Measurements from ENCODE around the gene AKAP14. TPM values are rescaled to one million over a fixed set of nuclear protein-coding genes. Genes with fewer than 3 reads are reported as not detected.

The AKAP14 gene
- total RNA-seq, 4 donors from 2014 or later, result not detected

GRCh38 chrX:119870626-119871131 lies 25.0 kb upstream of the AKAP14 start:
- peak overlapping the region; percentile 90 to 97 (median 96) for H3K27ac ChIP-seq
- H3K9me3 ChIP-seq, result no peaks in the 10 kb centered on the region
- H3K4me3 ChIP-seq, result peak overlapping the region; percentile 24 to 71 (median 53)
- DNase-seq, result peak; percentile 29
- H3K27me3 ChIP-seq, result no peaks in the 10 kb centered on the region
- TF ChIP-seq POLR2AphosphoS5 (IDR thresholded peaks at IDR 0.05), result peak in 1 of 3 donors; percentile 9
- no peak for TF ChIP-seq POLR2A (IDR thresholded peaks at IDR 0.05)
- intact Hi-C loops (cut with DNase I; ENCODE audit: low total_unique reads), result no loop called here
- H3K4me1 ChIP-seq, result peaks cover 0 to 24% (median 4%) of the 10 kb centered on the region in 4 donors
- in situ Hi-C loops (cut with MboI; ENCODE audit: low pct_ligation_motif_present in 1 of 4, low pct_unique_long_range_greater_than_20kb in 1 of 4, low sequenced_read_pairs in 3 of 4), result no loop called here
- 38% methylated on average over 25 of the region's 25 CpGs; no CpG with 5 or more reads in 1 of the 2 donors for WGBS, 2 donors (ENCODE audit: low coverage in 1 of 2)
- no peaks in the 10 kb centered on the region for H3K36me3 ChIP-seq

- WGBS, 2 donors (ENCODE audit: low coverage in 1 of 2), result 45% methylated on average over 26 of the region's 26 CpGs; no CpG with 5 or more reads in 1 of the 2 donors
- Histone ChIP-seq H3K27ac (peak overlapping the region; percentile 90 to 97 (median 96)), H3K4me1 (peaks cover 0 to 24% (median 4%) of the 10 kb centered on the region in 4 donors), H3K4me3 (peak overlapping the region; percentile 24 to 71 (median 53)), H3K27me3 (no peaks in the 10 kb centered on the region), H3K9me3 (no peaks in the 10 kb centered on the region), H3K36me3 (no peaks in the 10 kb centered on the region)
- in situ Hi-C loops (cut with MboI; ENCODE audit: low pct_ligation_motif_present in 1 of 4, low pct_unique_long_range_greater_than_20kb in 1 of 4, low sequenced_read_pairs in 3 of 4) (no loop called here), intact Hi-C loops (cut with DNase I; ENCODE audit: low total_unique reads) (no loop called here)
- no peak for TF ChIP-seq CTCF (IDR thresholded peaks at IDR 0.05)
- TF ChIP-seq EP300 (IDR thresholded peaks at IDR 0.05; ENCODE audit: low read depth), result no peak
- no peak for TF ChIP-seq POLR2AphosphoS5 (IDR thresholded peaks at IDR 0.05)
- no peak for TF ChIP-seq POLR2A (IDR thresholded peaks at IDR 0.05)
- no peak for DNase-seq
Observed at GRCh38 chrX:119871245-119871598, 24.5 kb upstream of the AKAP14 start.

GRCh38 chrX:119871599-119872395 lies 23.9 kb upstream of the AKAP14 start, which contains the start of the genes NDUFA1 and RNF113A:
Gene NDUFA1, plus strand, starts transcription at chrX:119871832. Its CDS starts 80 bp downstream, at chrX:119871912.
Gene RNF113A, minus strand, starts transcription at chrX:119871733. Its CDS starts 120 bp downstream, at chrX:119871613.
- in situ Hi-C loops (cut with MboI; ENCODE audit: low pct_ligation_motif_present in 1 of 4, low pct_unique_long_range_greater_than_20kb in 1 of 4, low sequenced_read_pairs in 3 of 4) (no loop called here), intact Hi-C loops (cut with DNase I; ENCODE audit: low total_unique reads) (no loop called here)
- TF ChIP-seq EP300 (IDR thresholded peaks at IDR 0.05; ENCODE audit: low read depth) (no peak), POLR2A (IDR thresholded peaks at IDR 0.05) (peak; percentile 93), CTCF (IDR thresholded peaks at IDR 0.05) (no peak), POLR2AphosphoS5 (IDR thresholded peaks at IDR 0.05) (peak; percentile 89 to 95 (median 94))
- Histone ChIP-seq H3K9me3 (no peaks in the 10 kb centered on the region), H3K4me1 (peaks cover 0 to 24% (median 4%) of the 10 kb centered on the region in 4 donors), H3K27ac (peak within 1 kb of the TSS; percentile 90 to 97 (median 96)), H3K36me3 (no peaks in the 10 kb centered on the region), H3K27me3 (no peaks in the 10 kb centered on the region), H3K4me3 (peak within 1 kb of the TSS; percentile 45 to 71 (median 62))
- peak; percentile 89 for DNase-seq
- 51% methylated on average over 62 of the region's 62 CpGs; no CpG with 5 or more reads in 1 of the 2 donors for WGBS, 2 donors (ENCODE audit: low coverage in 1 of 2)

GRCh38 chrX:119878740-119879139 lies 17.0 kb upstream of the AKAP14 start:
- 68 to 78% methylated on average over 2 of the region's 2 CpGs for WGBS, 2 donors (ENCODE audit: low coverage in 1 of 2)
- in situ Hi-C loops (cut with MboI; ENCODE audit: low pct_ligation_motif_present in 1 of 4, low pct_unique_long_range_greater_than_20kb in 1 of 4, low sequenced_read_pairs in 3 of 4) (no loop called here), intact Hi-C loops (cut with DNase I; ENCODE audit: low total_unique reads) (no loop called here)

More at GRCh38 chrX:119878740-119879139, 17.0 kb upstream of the AKAP14 start:
- Histone ChIP-seq H3K4me1 (peaks cover 0 to 1% (median 0%) of the 10 kb centered on the region in 4 donors), H3K4me3 (no peak overlapping the region), H3K36me3 (no peaks in the 10 kb centered on the region), H3K27ac (no peak overlapping the region), H3K9me3 (no peaks in the 10 kb centered on the region), H3K27me3 (no peaks in the 10 kb centered on the region)
- no peak for DNase-seq
- no peak for TF ChIP-seq EP300 (IDR thresholded peaks at IDR 0.05; ENCODE audit: low read depth)
- no peak for TF ChIP-seq POLR2AphosphoS5 (IDR thresholded peaks at IDR 0.05)
- TF ChIP-seq POLR2A (IDR thresholded peaks at IDR 0.05), result no peak
- TF ChIP-seq CTCF (IDR thresholded peaks at IDR 0.05), result no peak

Data from transverse colon (tissue), 4 donors.